ENCODE data around the gene ATP10B. TPM values are rescaled to one million over a fixed set of nuclear protein-coding genes. Genes with fewer than 3 reads are reported as not detected.

The ATP10B gene
- polyA plus RNA-seq, 1 of the 3 experiments (the other 2 are of a cell fraction), result not detected

DNA sequence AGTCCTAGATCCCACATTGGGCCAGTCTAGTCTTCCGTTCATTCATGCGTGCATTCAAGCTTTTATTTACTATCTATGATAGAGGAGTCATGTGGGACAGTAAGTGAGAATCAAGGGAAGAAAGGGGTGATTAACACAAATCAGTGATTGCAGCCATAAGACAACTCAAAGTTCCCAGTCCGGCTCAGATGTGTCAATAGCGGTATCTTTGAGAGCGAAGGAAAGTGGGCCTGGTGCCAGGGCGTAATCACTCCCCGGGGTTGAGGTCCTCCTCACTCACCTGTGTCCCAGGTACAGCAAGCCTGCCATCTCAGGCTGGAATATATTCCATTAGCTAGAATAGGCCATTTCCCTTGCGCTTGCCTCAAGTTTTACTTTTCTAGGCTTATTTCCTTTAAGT lies 196.3 kb downstream of the ATP10B start:
- Histone ChIP-seq H3K4me1 (ENCODE audit: control insufficient read depth in 1 of 2, insufficient read depth in 2 of 2, low read depth in 1 of 2, low read length in 1 of 2) (no peaks in the 10 kb centered on the region), H3K36me3 (replicated peaks in 1 of 2; ENCODE audit: control insufficient read depth in 1 of 2, insufficient read depth in 2 of 2, low read length in 1 of 2) (no peaks in the 10 kb centered on the region), H3K27ac (ENCODE audit: low read depth in 2 of 2, low read length in 1 of 2) (no peak overlapping the region), H4K20me1 (ENCODE audit: insufficient read depth) (no peaks in the 10 kb centered on the region), H3K27me3 (ENCODE audit: insufficient read depth) (0 out of 2 replicates have a peak, but pooled peaks cover 9% of the 10 kb centered on the region), H2AFZ (ENCODE audit: low read depth) (no peak overlapping the region), H3F3A (replicated peaks; ENCODE audit: insufficient read depth) (no peaks in the 10 kb centered on the region), H3K79me2 (ENCODE audit: insufficient read depth) (no peaks in the 10 kb centered on the region), H3K4me2 (no peak overlapping the region), H3K4me3 (ENCODE audit: low read depth in 2 of 2, low read length in 1 of 2) (no peak overlapping the region), H3K9me2 (no peaks in the 10 kb centered on the region), H3K9ac (no peak overlapping the region), H3K9me3 (no peaks in the 10 kb centered on the region)
- ChIA-PET CTCF (no interaction called here), POLR2A (no interaction called here)
- no peak for DNase-seq
- TF ChIP-seq GATA2 (CRISPR knock-in tag; IDR thresholded peaks at IDR 0.05) (no peak), CHD2 (IDR thresholded peaks at IDR 0.05; ENCODE audit: low read length, partially characterized antibody) (no peak), JUND (IDR thresholded peaks at IDR 0.05) (no peak), MEF2A (IDR thresholded peaks at IDR 0.05; ENCODE audit: borderline replicate concordance, low read depth) (no peak), EP300 (IDR thresholded peaks at IDR 0.05; ENCODE audit: borderline replicate concordance in 1 of 2, low read depth in 1 of 2, low read length in 1 of 2) (no peak), FOSL2 (IDR thresholded peaks at IDR 0.05; ENCODE audit: borderline replicate concordance, low read depth) (no peak), IRF3 (IDR thresholded peaks at IDR 0.05; ENCODE audit: low read depth, low read length) (no peak), SMC3 (IDR thresholded peaks at IDR 0.05; ENCODE audit: low read depth, low read length) (no peak), EZH2phosphoT487 (IDR thresholded peaks at IDR 0.05; ENCODE audit: borderline replicate concordance, low read depth) (no peak), USF2 (IDR thresholded peaks at IDR 0.05; ENCODE audit: borderline replicate concordance, low read depth, low read length) (no peak), RXRA (IDR thresholded peaks at IDR 0.05; ENCODE audit: borderline replicate concordance, low read depth) (no peak), FOXM1 (IDR thresholded peaks at IDR 0.05; ENCODE audit: low read depth) (no peak), POLR2AphosphoS5 (IDR thresholded peaks at IDR 0.05; ENCODE audit: low read depth, low read length) (no peak)
- 39% methylated on average over 8 of the region's 8 CpGs for WGBS (ENCODE audit: low lambda C conversion rate)

- Histone ChIP-seq H3K4me2 (no peak overlapping the region), H3K4me3 (ENCODE audit: low read depth in 2 of 2, low read length in 1 of 2) (no peak overlapping the region), H3F3A (replicated peaks; ENCODE audit: insufficient read depth) (no peaks in the 10 kb centered on the region), H3K9ac (no peak overlapping the region), H3K27me3 (ENCODE audit: insufficient read depth) (0 out of 2 replicates have a peak, but pooled peaks cover 2% of the 10 kb centered on the region), H3K79me2 (ENCODE audit: insufficient read depth) (no peaks in the 10 kb centered on the region), H3K36me3 (replicated peaks in 1 of 2; ENCODE audit: control insufficient read depth in 1 of 2, insufficient read depth in 2 of 2, low read length in 1 of 2) (no peaks in the 10 kb centered on the region), H4K20me1 (ENCODE audit: insufficient read depth) (no peaks in the 10 kb centered on the region), H2AFZ (ENCODE audit: low read depth) (no peak overlapping the region), H3K9me3 (no peaks in the 10 kb centered on the region), H3K9me2 (no peaks in the 10 kb centered on the region), H3K4me1 (ENCODE audit: control insufficient read depth in 1 of 2, insufficient read depth in 2 of 2, low read depth in 1 of 2, low read length in 1 of 2) (no peaks in the 10 kb centered on the region), H3K27ac (ENCODE audit: low read depth in 2 of 2, low read length in 1 of 2) (no peak overlapping the region)
- POLR2A ChIA-PET, result no interaction called here
- no peak for DNase-seq
- CTCF ChIA-PET, result interaction anchor here (1.2 kb wide), 1 partner anchor 214 kb away, joined by 3 read pairs; no protein-coding TSS in a partner anchor
- WGBS (ENCODE audit: low lambda C conversion rate), result 37% methylated on average over 9 of the region's 9 CpGs
- no peak for TF ChIP-seq RFX5 (IDR thresholded peaks at IDR 0.05; ENCODE audit: low read length)
- TF ChIP-seq ZBTB33 (IDR thresholded peaks at IDR 0.05; ENCODE audit: borderline replicate concordance, low read depth), result no peak
- TF ChIP-seq USF1 (IDR thresholded peaks at IDR 0.05; ENCODE audit: borderline replicate concordance, low read depth), result no peak
- TF ChIP-seq, protein P1, sequence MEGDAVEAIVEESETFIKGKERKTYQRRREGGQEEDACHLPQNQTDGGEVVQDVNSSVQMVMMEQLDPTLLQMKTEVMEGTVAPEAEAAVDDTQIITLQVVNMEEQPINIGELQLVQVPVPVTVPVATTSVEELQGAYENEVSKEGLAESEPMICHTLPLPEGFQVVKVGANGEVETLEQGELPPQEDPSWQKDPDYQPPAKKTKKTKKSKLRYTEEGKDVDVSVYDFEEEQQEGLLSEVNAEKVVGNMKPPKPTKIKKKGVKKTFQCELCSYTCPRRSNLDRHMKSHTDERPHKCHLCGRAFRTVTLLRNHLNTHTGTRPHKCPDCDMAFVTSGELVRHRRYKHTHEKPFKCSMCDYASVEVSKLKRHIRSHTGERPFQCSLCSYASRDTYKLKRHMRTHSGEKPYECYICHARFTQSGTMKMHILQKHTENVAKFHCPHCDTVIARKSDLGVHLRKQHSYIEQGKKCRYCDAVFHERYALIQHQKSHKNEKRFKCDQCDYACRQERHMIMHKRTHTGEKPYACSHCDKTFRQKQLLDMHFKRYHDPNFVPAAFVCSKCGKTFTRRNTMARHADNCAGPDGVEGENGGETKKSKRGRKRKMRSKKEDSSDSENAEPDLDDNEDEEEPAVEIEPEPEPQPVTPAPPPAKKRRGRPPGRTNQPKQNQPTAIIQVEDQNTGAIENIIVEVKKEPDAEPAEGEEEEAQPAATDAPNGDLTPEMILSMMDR (IDR thresholded peaks at IDR 0.05), result no peak
- no peak for TF ChIP-seq CHD2 (IDR thresholded peaks at IDR 0.05; ENCODE audit: low read length, partially characterized antibody)
- no peak for TF ChIP-seq RCOR1 (IDR thresholded peaks at IDR 0.05; ENCODE audit: low read length)
- no peak for TF ChIP-seq MXI1 (IDR thresholded peaks at IDR 0.05; ENCODE audit: low read depth, low read length)
- no peak for TF ChIP-seq GATA2 (CRISPR knock-in tag; IDR thresholded peaks at IDR 0.05)
- no peak for TF ChIP-seq SMC3 (IDR thresholded peaks at IDR 0.05; ENCODE audit: low read depth, low read length)
Observed at GRCh38 chr5:160651692-160652645, 200.0 kb downstream of the ATP10B start.

Measured in SK-N-SH (cell line).